ENCODE data around the gene RASGRP4.
"Not testable (repeated sequence)": the region's sequence is repeated elsewhere in the genome, so short reads cannot be mapped to it uniquely, and the experiment has no call there.

Gene RASGRP4

GRCh38 chr19:38412961-38413360 lies 13.1 kb downstream of the RASGRP4 start:
- DNase-seq, result no peak

- DNase-seq, result no peak
Measured at GRCh38 chr19:38412491-38412890, 13.5 kb downstream of the RASGRP4 start.

- not testable (repeated sequence) for DNase-seq
Measured at GRCh38 chr19:38411898-38412297, 14.1 kb downstream of the RASGRP4 start.

- no peak for DNase-seq
Measured at GRCh38 chr19:38411041-38411712, 14.8 kb downstream of the RASGRP4 start.

- DNase-seq, result not testable (repeated sequence)
Measured at GRCh38 chr19:38410407-38410806, 15.6 kb downstream of the RASGRP4 start.

GRCh38 chr19:38409631-38410133 lies 16.3 kb downstream of the RASGRP4 start:
- no peak for DNase-seq

- no peak for DNase-seq
Measured at GRCh38 chr19:38405276-38405675, 20.7 kb downstream of the RASGRP4 start.

- no peak for DNase-seq
Measured at GRCh38 chr19:38404858-38405257, 21.2 kb downstream of the RASGRP4 start.

GRCh38 chr19:38402967-38403674 lies 22.9 kb downstream of the RASGRP4 start, which contains the start of gene FAM98C:
TSS of gene FAM98C (plus strand) at chr19:38403093. CDS start at chr19:38403154, 61 bp downstream.
- DNase-seq, result peak; percentile 95 to 96

GRCh38 chr19:38402623-38402966 lies 23.4 kb downstream of the RASGRP4 start:
- DNase-seq, result no peak

- no peak for DNase-seq
Measured at GRCh38 chr19:38401148-38401547, 24.9 kb downstream of the RASGRP4 start.

- no peak for DNase-seq
Measured at GRCh38 chr19:38400361-38400760, 25.7 kb downstream of the RASGRP4 start.

GRCh38 chr19:38399537-38399936 lies 26.5 kb downstream of the RASGRP4 start:
- DNase-seq, result no peak

- no peak for DNase-seq
Measured at GRCh38 chr19:38399081-38399480, 26.9 kb downstream of the RASGRP4 start.

- DNase-seq, result no peak
Measured at GRCh38 chr19:38395381-38396114, 30.5 kb downstream of the RASGRP4 start.

GRCh38 chr19:38394488-38394887 lies 31.5 kb downstream of the RASGRP4 start:
- peak in 1 of 2 experiments; percentile 16 for DNase-seq

GRCh38 chr19:38392707-38393308 lies 33.2 kb downstream of the RASGRP4 start:
- no peak for DNase-seq

- DNase-seq, result no peak
Measured at GRCh38 chr19:38391911-38392464, 34.0 kb downstream of the RASGRP4 start.

- DNase-seq, result no peak
Measured at GRCh38 chr19:38389957-38390924, 35.8 kb downstream of the RASGRP4 start.

GRCh38 chr19:38389101-38389925 lies 36.7 kb downstream of the RASGRP4 start:
- no peak for DNase-seq

All from NCI-H187 (cell line).